K562 (cell line): ENCODE measurements around the gene LTBP4. TPM values are rescaled to one million over a fixed set of nuclear protein-coding genes. Genes with fewer than 3 reads are reported as not detected.

ENCODE experiments used
- ARHGAP35 ChIP-seq: fragments of 450-650 bp; IDR thresholded peaks from 2 replicates; pipeline ENCODE4 v1.6.1; 2018; ENCODE audit not compliant: partially characterized antibody
- BMI1 ChIP-seq: fragments of 150-350 bp; IDR thresholded peaks from 2 replicates; pipeline ENCODE4 v1.6.1; 2014; ENCODE audit warnings: low read length
- CBFA2T3 ChIP-seq: fragments of 450-650 bp; IDR thresholded peaks from 2 replicates; pipeline ENCODE4 v1.6.1; 2017
- CHD1 ChIP-seq: fragments of 200-600 bp; sonication (generic); IDR thresholded peaks from one replicate; pipeline ENCODE4 v1.6.1; 2012; ENCODE audit warnings: mild to moderate bottlenecking, moderate library complexity, low read length, inconsistent platforms
- EP300 ChIP-seq: IDR thresholded peaks from 2 replicates; pipeline ENCODE4 v1.6.1; 2012; ENCODE audit warnings: low read length, improper control_type of control experiment
- KAT2B ChIP-seq: IDR thresholded peaks from one replicate; pipeline ENCODE4 v1.6.1; 2012; ENCODE audit warnings: low read depth, mild to moderate bottlenecking, control low read depth, inconsistent platforms, low read length, moderate library complexity
- MAFF ChIP-seq: IDR thresholded peaks from 2 replicates; pipeline ENCODE4 v1.6.1; 2012; ENCODE audit warnings: low read length, improper control_type of control experiment
- MLLT1 ChIP-seq, 2 experiments: fragments of 450-650 bp; IDR thresholded peaks; 2 replicates each; pipeline ENCODE4 v1.6.1; 2016
- MYNN ChIP-seq, 2 experiments: sonication (generic); formaldehyde crosslinking in 1 of 2; IDR thresholded peaks; 2 replicates each; pipeline versions ENCODE4 v1.5.0 to v1.6.1; 2016 to 2020; ENCODE audit warnings: antibody characterized with exemption in 1 of 2, missing genetic modification reagents in 1 of 2
- NCOR1 ChIP-seq: fragments of 450-650 bp; IDR thresholded peaks from 2 replicates; pipeline ENCODE4 v1.6.1; 2016; ENCODE audit warnings: mild to moderate bottlenecking, moderate library complexity
- POU5F1 ChIP-seq: fragments of 150-350 bp; IDR thresholded peaks from 2 replicates; pipeline ENCODE4 v1.6.1; 2014; ENCODE audit warnings: borderline replicate concordance, low read length, low read depth, mild to moderate bottlenecking; ENCODE audit not compliant: partially characterized antibody
- RBM15 ChIP-seq: fragments of 200-400 bp; formaldehyde crosslinking; IDR thresholded peaks from 2 replicates; pipeline ENCODE4 v1.6.1; 2018; ENCODE audit warnings: mild to moderate bottlenecking, low read length, moderate library complexity; ENCODE audit not compliant: insufficient read depth
- SNIP1 ChIP-seq: fragments of 450-650 bp; IDR thresholded peaks from 2 replicates; pipeline ENCODE4 v1.7.1; 2017; ENCODE audit warnings: low read depth, mild to moderate bottlenecking
- SREBF1 ChIP-seq: fragments of 150-350 bp; IDR thresholded peaks from 2 replicates; pipeline ENCODE4 v1.6.1; 2014; ENCODE audit warnings: antibody characterized with exemption, low read depth, low read length, borderline replicate concordance
- TEAD1 ChIP-seq, 2 experiments: fragments of 450-650 bp in 1 of 2; sonication (generic) in 1 of 2; formaldehyde crosslinking; IDR thresholded peaks; 2 replicates each; pipeline versions ENCODE4 v1.4.0 to v1.8.0; 2020 to 2022; ENCODE audit warnings: mild to moderate bottlenecking in 2 of 2, missing genetic modification reagents in 1 of 2
- ZBTB8A ChIP-seq: fragments of 450-650 bp; IDR thresholded peaks from 2 replicates; pipeline ENCODE4 v1.6.1; 2018; ENCODE audit warnings: mild to moderate bottlenecking, moderate library complexity; ENCODE audit not compliant: partially characterized antibody
- ZNF12 ChIP-seq: sonication (generic); formaldehyde crosslinking; IDR thresholded peaks from 2 replicates; pipeline ENCODE4 v1.4.0; 2020; ENCODE audit warnings: mild to moderate bottlenecking, missing genetic modification reagents
- ZNF280B ChIP-seq: fragments of 250-450 bp; sonication (Bioruptor Pico); IDR thresholded peaks from 2 replicates; pipeline ENCODE4 v1.5.1; 2021; ENCODE audit warnings: mild to moderate bottlenecking
- ZNF316 ChIP-seq: fragments of 450-650 bp; IDR thresholded peaks from 2 replicates; pipeline ENCODE4 v1.6.1; 2016
- polyA plus RNA-seq, 8 experiments: library from polyadenylated mRNA; depleted of rRNA in 4 of 8; stranded (reverse) in 5 of 8; unstranded in 3 of 8; fragments of >200 nt; fragmentation: Nextera tagmentation in 2 of 8; fragmentation: Illumina TruSeq in 1 of 8; extraction: Ambion mirVana in 2 of 8; extraction: Trizol in 1 of 8; gene quantifications; 2 replicates each; pipeline versions ENCODE4 v1.2.1 to v1.2.3, GENCODE V29; 2011 to 2014; ENCODE audit warnings: inconsistent platforms in 1 of 8, missing spikeins in 1 of 8
- total RNA-seq, 7 experiments: library from RNA; depleted of rRNA in 6 of 7; stranded (reverse); fragments of >200 nt in 6 of 7; fragmentation: Illumina TruSeq in 2 of 7; extraction: Trizol in 2 of 7; gene quantifications; 2 replicates each; pipeline versions ENCODE4 v1.2.1 to v1.2.3, GENCODE V29; 2011 to 2021; ENCODE audit warnings: low replicate concordance in 1 of 7
- TF ChIP-seq, protein P1 (sequence below): fragments of 250-450 bp; sonication (Bioruptor Pico); IDR thresholded peaks from 2 replicates; pipeline ENCODE4 v1.5.0; 2021
- TF ChIP-seq, protein P2 (sequence below): fragments of 450-650 bp; IDR thresholded peaks from 2 replicates; pipeline ENCODE4 v1.7.1; 2018; ENCODE audit warnings: mild to moderate bottlenecking, low read depth; ENCODE audit not compliant: partially characterized antibody

The LTBP4 gene
- total and polyA plus RNA-seq, 9 of the 15 experiments (the other 6 are each of a cell fraction or from before 2014, with no cell fraction given), result 0.35 to 160 (median 31.6) TPM

DNA sequence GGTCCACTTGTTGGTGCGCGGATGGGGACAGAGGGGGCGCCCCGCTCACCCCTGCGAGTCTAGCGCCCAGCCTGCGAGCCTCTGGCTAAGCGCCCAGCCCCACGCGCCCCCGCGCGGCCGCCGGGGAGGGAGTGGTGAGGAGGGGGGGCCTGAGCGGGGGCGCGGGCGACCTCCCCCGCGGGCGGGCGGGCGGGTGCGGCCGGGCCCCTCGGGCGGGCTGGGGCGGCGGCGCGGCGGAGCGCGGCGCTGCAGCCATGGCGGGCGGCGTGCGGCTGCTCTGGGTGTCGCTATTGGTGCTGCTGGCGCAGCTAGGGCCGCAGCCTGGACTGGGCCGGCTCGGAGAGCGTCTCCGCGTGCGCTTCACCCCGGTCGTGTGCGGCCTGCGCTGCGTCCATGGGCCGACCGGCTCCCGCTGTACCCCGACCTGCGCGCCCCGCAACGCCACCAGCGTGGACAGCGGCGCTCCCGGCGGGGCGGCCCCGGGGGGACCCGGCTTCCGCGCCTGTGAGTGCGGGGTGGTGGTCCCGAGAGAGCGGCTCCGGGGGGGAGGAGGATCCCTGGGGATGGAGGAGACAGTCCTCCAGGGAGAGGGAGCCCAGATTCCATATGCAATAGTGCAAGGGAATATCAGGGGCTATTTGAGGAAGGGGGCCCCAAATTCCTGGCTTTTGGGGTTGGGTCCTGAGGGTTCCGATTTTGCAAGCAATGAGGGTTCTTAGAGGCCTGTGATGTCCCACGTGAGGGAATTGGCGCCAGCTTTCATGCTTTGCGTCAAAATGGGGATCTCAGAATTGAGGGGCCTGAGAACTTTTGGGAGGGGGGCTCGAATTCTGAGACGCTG is at the start of gene LTBP4 (continued):
- TF ChIP-seq, protein P1, sequence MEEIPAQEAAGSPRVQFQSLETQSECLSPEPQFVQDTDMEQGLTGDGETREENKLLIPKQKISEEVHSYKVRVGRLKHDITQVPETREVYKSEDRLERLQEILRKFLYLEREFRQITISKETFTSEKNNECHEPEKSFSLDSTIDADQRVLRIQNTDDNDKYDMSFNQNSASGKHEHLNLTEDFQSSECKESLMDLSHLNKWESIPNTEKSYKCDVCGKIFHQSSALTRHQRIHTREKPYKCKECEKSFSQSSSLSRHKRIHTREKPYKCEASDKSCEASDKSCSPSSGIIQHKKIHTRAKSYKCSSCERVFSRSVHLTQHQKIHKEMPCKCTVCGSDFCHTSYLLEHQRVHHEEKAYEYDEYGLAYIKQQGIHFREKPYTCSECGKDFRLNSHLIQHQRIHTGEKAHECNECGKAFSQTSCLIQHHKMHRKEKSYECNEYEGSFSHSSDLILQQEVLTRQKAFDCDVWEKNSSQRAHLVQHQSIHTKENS (CRISPR knock-in tag), result no peak
- no peak for TF ChIP-seq RBM15
- no peak for TF ChIP-seq ARHGAP35
- TF ChIP-seq POU5F1, result no peak
- no peak for TF ChIP-seq BMI1
- TF ChIP-seq ZNF12 (CRISPR knock-in tag), result no peak
- TF ChIP-seq ZNF280B (CRISPR knock-in tag), result no peak
- TF ChIP-seq SNIP1, result no peak
- no peak for TF ChIP-seq ZNF316
- TF ChIP-seq NCOR1, result no peak
- TF ChIP-seq CHD1, result peak; percentile 76
- TF ChIP-seq KAT2B, result no peak
- TF ChIP-seq ZBTB8A, result no peak
- no peak for TF ChIP-seq MAFF
- no peak for TF ChIP-seq EP300
- TF ChIP-seq SREBF1, result no peak
- TF ChIP-seq CBFA2T3, result no peak
- TF ChIP-seq MYNN (IDR thresholded peaks at IDR 0.05), result no peak
- no peak for TF ChIP-seq MYNN (CRISPR knock-in tag; IDR thresholded peaks at IDR 0.05)
- no peak for TF ChIP-seq TEAD1 (CRISPR knock-in tag; IDR thresholded peaks at IDR 0.05)
- TF ChIP-seq, protein P2, sequence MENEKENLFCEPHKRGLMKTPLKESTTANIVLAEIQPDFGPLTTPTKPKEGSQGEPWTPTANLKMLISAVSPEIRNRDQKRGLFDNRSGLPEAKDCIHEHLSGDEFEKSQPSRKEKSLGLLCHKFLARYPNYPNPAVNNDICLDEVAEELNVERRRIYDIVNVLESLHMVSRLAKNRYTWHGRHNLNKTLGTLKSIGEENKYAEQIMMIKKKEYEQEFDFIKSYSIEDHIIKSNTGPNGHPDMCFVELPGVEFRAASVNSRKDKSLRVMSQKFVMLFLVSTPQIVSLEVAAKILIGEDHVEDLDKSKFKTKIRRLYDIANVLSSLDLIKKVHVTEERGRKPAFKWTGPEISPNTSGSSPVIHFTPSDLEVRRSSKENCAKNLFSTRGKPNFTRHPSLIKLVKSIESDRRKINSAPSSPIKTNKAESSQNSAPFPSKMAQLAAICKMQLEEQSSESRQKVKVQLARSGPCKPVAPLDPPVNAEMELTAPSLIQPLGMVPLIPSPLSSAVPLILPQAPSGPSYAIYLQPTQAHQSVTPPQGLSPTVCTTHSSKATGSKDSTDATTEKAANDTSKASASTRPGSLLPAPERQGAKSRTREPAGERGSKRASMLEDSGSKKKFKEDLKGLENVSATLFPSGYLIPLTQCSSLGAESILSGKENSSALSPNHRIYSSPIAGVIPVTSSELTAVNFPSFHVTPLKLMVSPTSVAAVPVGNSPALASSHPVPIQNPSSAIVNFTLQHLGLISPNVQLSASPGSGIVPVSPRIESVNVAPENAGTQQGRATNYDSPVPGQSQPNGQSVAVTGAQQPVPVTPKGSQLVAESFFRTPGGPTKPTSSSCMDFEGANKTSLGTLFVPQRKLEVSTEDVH, result no peak
- TF ChIP-seq MLLT1 (IDR thresholded peaks at IDR 0.05), result no peak
